H9 (cell line): ENCODE results near the gene L3MBTL4. TPM values are rescaled to one million over a fixed set of nuclear protein-coding genes. Genes with fewer than 3 reads are reported as not detected.
"Not testable (repeated sequence)": the region's sequence is repeated elsewhere in the genome, so short reads cannot be mapped to it uniquely, and the experiment has no call there.

ENCODE experiments used
- DNase-seq: peaks from one replicate; pipeline ENCODE4 v3.0.0-alpha.2; 2017
- H2AFZ ChIP-seq: one replicate; pipeline ENCODE4 v1.6.1; 2013; ENCODE audit warnings: mild to moderate bottlenecking, low read length, control low read depth, moderate library complexity
- H2AK5ac ChIP-seq: 2 replicates; pipeline ENCODE4 v1.6.1; 2013; ENCODE audit warnings: low read length, control low read depth, mixed read lengths; ENCODE audit not compliant: insufficient read length
- H2BK120ac ChIP-seq: one replicate; pipeline ENCODE4 v1.6.1; 2013; ENCODE audit warnings: low read depth, mild to moderate bottlenecking, low read length, control low read depth, inconsistent platforms; ENCODE audit not compliant: poor library complexity, severe bottlenecking
- H2BK12ac ChIP-seq: 2 replicates; pipeline ENCODE4 v1.6.1; 2013; ENCODE audit warnings: low read length, control low read depth, mixed read lengths, low read depth; ENCODE audit not compliant: insufficient read length
- H2BK15ac ChIP-seq: 2 replicates; pipeline ENCODE4 v1.6.1; 2013; ENCODE audit warnings: low read depth, low read length, control low read depth
- H2BK20ac ChIP-seq: one replicate; pipeline ENCODE4 v1.6.1; 2013; ENCODE audit warnings: low read depth, mild to moderate bottlenecking, low read length, control low read depth, inconsistent platforms; ENCODE audit not compliant: poor library complexity, severe bottlenecking
- H2BK5ac ChIP-seq: 2 replicates; pipeline ENCODE4 v1.6.1; 2013; ENCODE audit warnings: low read length, control low read depth, mixed read lengths; ENCODE audit not compliant: insufficient read length
- H3K14ac ChIP-seq: 2 replicates; pipeline ENCODE4 v1.6.1; 2013; ENCODE audit warnings: low read length, control low read depth; ENCODE audit not compliant: insufficient read depth
- H3K18ac ChIP-seq: 2 replicates; pipeline ENCODE4 v1.6.1; 2013; ENCODE audit warnings: low read depth, mild to moderate bottlenecking, mixed read lengths, low read length, control low read depth; ENCODE audit not compliant: insufficient read length
- H3K23ac ChIP-seq: 2 replicates; pipeline ENCODE4 v1.6.1; 2013; ENCODE audit warnings: low read length, control low read depth, mixed read lengths, low read depth; ENCODE audit not compliant: insufficient read length
- H3K23me2 ChIP-seq: 2 replicates; pipeline ENCODE4 v1.6.1; 2013; ENCODE audit warnings: low read depth, mild to moderate bottlenecking, mixed read lengths, low read length, control low read depth; ENCODE audit not compliant: insufficient read length, poor library complexity, severe bottlenecking
- H3K27ac ChIP-seq: 2 replicates; pipeline ENCODE4 v1.5.1; 2013; ENCODE audit warnings: low read length, control low read depth, mixed read lengths, low read depth; ENCODE audit not compliant: insufficient read length
- H3K27me3 ChIP-seq: 2 replicates; pipeline ENCODE4 v1.6.1; 2013; ENCODE audit warnings: low read length, control low read depth, inconsistent platforms; ENCODE audit not compliant: insufficient read depth
- H3K4ac ChIP-seq: 2 replicates; pipeline ENCODE4 v1.6.1; 2013; ENCODE audit warnings: low read depth, mild to moderate bottlenecking, control low read depth, inconsistent platforms, low read length, moderate library complexity
- H3K4me1 ChIP-seq: 2 replicates; pipeline ENCODE4 v1.6.1; 2013; ENCODE audit warnings: low read length, control low read depth, inconsistent platforms; ENCODE audit not compliant: insufficient read depth
- H3K4me2 ChIP-seq: 2 replicates; pipeline ENCODE4 v1.6.1; 2013; ENCODE audit warnings: low read length, control low read depth, mixed read lengths; ENCODE audit not compliant: insufficient read length, insufficient read depth
- H3K56ac ChIP-seq: 2 replicates; pipeline ENCODE4 v1.6.1; 2013; ENCODE audit warnings: low read depth, mild to moderate bottlenecking, mixed read lengths, low read length, control low read depth; ENCODE audit not compliant: insufficient read length
- H3K79me1 ChIP-seq: 2 replicates; pipeline ENCODE4 v1.6.1; 2013; ENCODE audit warnings: low read depth, mild to moderate bottlenecking, moderate library complexity, low read length, control low read depth, inconsistent platforms; ENCODE audit not compliant: insufficient read depth, poor library complexity, severe bottlenecking
- H3K79me2 ChIP-seq: 2 replicates; pipeline ENCODE4 v1.6.1; 2013; ENCODE audit warnings: low read length, control low read depth, inconsistent platforms; ENCODE audit not compliant: insufficient read depth
- H3K9ac ChIP-seq: 2 replicates; pipeline ENCODE4 v1.6.1; 2013; ENCODE audit warnings: low read length, control low read depth, mixed read lengths; ENCODE audit not compliant: insufficient read length; ENCODE audit errors: extremely low read depth
- H3K9me3 ChIP-seq: one replicate; pipeline ENCODE4 v1.6.1; 2013; ENCODE audit warnings: low read depth, low read length, inconsistent platforms; ENCODE audit not compliant: control insufficient read depth
- H3T11ph ChIP-seq: one replicate; pipeline ENCODE4 v1.6.1; 2013; ENCODE audit warnings: mild to moderate bottlenecking, low read length, control low read depth, inconsistent platforms
- H4K20me1 ChIP-seq: one replicate; pipeline ENCODE4 v1.6.1; 2013; ENCODE audit not compliant: control insufficient read depth, insufficient read length, insufficient read depth
- H4K5ac ChIP-seq: 2 replicates; pipeline ENCODE4 v1.6.1; 2013; ENCODE audit warnings: low read depth, mild to moderate bottlenecking, mixed read lengths, low read length, control low read depth; ENCODE audit not compliant: insufficient read length
- H4K8ac ChIP-seq: replicated peaks from 2 replicates; pipeline ENCODE4 v1.6.1; 2013; ENCODE audit warnings: low read length, control low read depth, mixed read lengths, low read depth; ENCODE audit not compliant: insufficient read length
- H4K91ac ChIP-seq: 2 replicates; pipeline ENCODE4 v1.6.1; 2013; ENCODE audit warnings: low read depth, mild to moderate bottlenecking, moderate library complexity, mixed read lengths, low read length, control low read depth; ENCODE audit not compliant: insufficient read length
- H3K27ac Mint-ChIP-seq, 3 experiments: 2 replicates in 2 of 3; 3 replicates in 1 of 3; pipeline ENCODE4 v1.8.0; 2020 to 2021; ENCODE audit warnings: mixed read lengths in 3 of 3, mild to moderate bottlenecking in 1 of 3, moderate library complexity in 1 of 3
- H3K27me3 Mint-ChIP-seq: 2 replicates; pipeline ENCODE4 v1.8.0; 2021; ENCODE audit warnings: low read depth, mild to moderate bottlenecking, moderate library complexity, mixed read lengths
- H3K36me3 Mint-ChIP-seq, 3 experiments: 2 replicates in 2 of 3; 3 replicates in 1 of 3; pipeline ENCODE4 v1.8.0; 2020 to 2021; ENCODE audit warnings: low read depth in 3 of 3, mixed read lengths in 3 of 3; ENCODE audit not compliant: insufficient read depth in 1 of 3
- H3K4me1 Mint-ChIP-seq, 2 experiments: 2 replicates each; pipeline ENCODE4 v1.8.0; 2020; ENCODE audit warnings: mixed read lengths in 2 of 2
- H3K4me3 Mint-ChIP-seq, 2 experiments: 2 replicates in 1 of 2; 3 replicates in 1 of 2; pipeline ENCODE4 v1.8.0; 2020 to 2021; ENCODE audit warnings: mild to moderate bottlenecking in 2 of 2, mixed read lengths in 2 of 2, moderate library complexity in 1 of 2
- H3K9me3 Mint-ChIP-seq, 2 experiments: 2 replicates in 1 of 2; 3 replicates in 1 of 2; pipeline ENCODE4 v1.8.0; 2020; ENCODE audit warnings: mild to moderate bottlenecking in 2 of 2, mixed read lengths in 2 of 2, moderate library complexity in 1 of 2
- WGBS: extraction: QIAGEN DNeasy Blood & Tissue Kit; methylation state at CpG from one replicate; pipeline ENCODE4 v1.1.7; 2013; ENCODE audit warnings: missing lambda C conversion rate, low lambda C conversion rate, mixed read lengths; ENCODE audit not compliant: insufficient read length; ENCODE audit errors: extremely low coverage; 5-methylcytosine and 5-hydroxymethylcytosine counted together
- total RNA-seq: library from RNA; stranded (reverse); gene quantifications from 2 replicates; pipeline ENCODE4 v1.2.1, GENCODE V29; 2021
- TF ChIP-seq, protein P1 (sequence below): fragments of 200-600 bp; sonication (generic); conservative IDR thresholded peaks from 3 replicates; pipeline ENCODE4 v1.8.0; 2021; ENCODE audit warnings: antibody characterized with exemption, mild to moderate bottlenecking

Gene L3MBTL4
- total RNA-seq, 1 experiment from 2014 or later = 1.9 TPM

DNA sequence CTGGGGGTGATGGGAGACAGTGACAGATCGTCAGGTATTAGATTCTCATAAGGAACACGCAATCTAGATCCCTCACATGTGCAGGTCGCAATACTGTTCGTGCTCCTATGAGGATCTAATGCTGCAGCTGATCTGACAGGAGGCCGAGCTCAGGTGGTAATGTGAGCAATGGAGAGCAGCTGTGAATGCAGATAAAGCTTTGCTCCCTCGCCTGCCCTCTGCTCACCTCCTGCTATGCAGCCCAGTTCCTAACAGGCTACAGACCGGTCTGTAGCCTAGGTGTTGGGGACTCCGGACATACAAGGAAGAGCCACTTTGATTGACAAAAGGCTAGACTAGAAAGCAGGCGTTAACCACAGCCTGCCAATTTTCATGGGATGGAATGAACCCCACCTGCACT, 335.8 kb downstream of the L3MBTL4 start:
- no peak overlapping the region for H2BK12ac ChIP-seq
- Mint-ChIP-seq H3K36me3 (no peaks in the 10 kb centered on the region), H3K9me3 (no peaks in the 10 kb centered on the region), H3K4me1 (peaks cover 0 to 5% of the 10 kb centered on the region in 2 experiments; a peak in 2 of 4 replicates), H3K4me3 (no peak overlapping the region), H3K27ac (no peak overlapping the region), H3K27me3 (no peaks in the 10 kb centered on the region)
- H2BK5ac ChIP-seq = no peak overlapping the region
- no peak overlapping the region for H3K4me2 ChIP-seq
- no peak overlapping the region for H4K5ac ChIP-seq
- H3K18ac ChIP-seq = no peak overlapping the region
- no peaks in the 10 kb centered on the region for H3K27me3 ChIP-seq
- no peaks in the 10 kb centered on the region for H3K79me2 ChIP-seq
- H2BK120ac ChIP-seq = no peak overlapping the region
- H2BK15ac ChIP-seq = no peak overlapping the region
- H4K91ac ChIP-seq = no peak overlapping the region
- peaks cover 2% of the 10 kb centered on the region for H4K20me1 ChIP-seq
- H3K56ac ChIP-seq = no peak overlapping the region
- no peaks in the 10 kb centered on the region for H3K4me1 ChIP-seq
- no peak overlapping the region for H3K14ac ChIP-seq
- no peak overlapping the region for H3K4ac ChIP-seq
- no peak overlapping the region for H2AFZ ChIP-seq
- no peak overlapping the region for H3K23ac ChIP-seq
- H3K9ac ChIP-seq = no peak overlapping the region
- H3T11ph ChIP-seq = no peak overlapping the region
- TF ChIP-seq, protein P1, sequence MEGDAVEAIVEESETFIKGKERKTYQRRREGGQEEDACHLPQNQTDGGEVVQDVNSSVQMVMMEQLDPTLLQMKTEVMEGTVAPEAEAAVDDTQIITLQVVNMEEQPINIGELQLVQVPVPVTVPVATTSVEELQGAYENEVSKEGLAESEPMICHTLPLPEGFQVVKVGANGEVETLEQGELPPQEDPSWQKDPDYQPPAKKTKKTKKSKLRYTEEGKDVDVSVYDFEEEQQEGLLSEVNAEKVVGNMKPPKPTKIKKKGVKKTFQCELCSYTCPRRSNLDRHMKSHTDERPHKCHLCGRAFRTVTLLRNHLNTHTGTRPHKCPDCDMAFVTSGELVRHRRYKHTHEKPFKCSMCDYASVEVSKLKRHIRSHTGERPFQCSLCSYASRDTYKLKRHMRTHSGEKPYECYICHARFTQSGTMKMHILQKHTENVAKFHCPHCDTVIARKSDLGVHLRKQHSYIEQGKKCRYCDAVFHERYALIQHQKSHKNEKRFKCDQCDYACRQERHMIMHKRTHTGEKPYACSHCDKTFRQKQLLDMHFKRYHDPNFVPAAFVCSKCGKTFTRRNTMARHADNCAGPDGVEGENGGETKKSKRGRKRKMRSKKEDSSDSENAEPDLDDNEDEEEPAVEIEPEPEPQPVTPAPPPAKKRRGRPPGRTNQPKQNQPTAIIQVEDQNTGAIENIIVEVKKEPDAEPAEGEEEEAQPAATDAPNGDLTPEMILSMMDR = no peak
- H3K79me1 ChIP-seq = no peaks in the 10 kb centered on the region
- no peak overlapping the region for H2AK5ac ChIP-seq
- no peak overlapping the region for H4K8ac ChIP-seq
- no peak overlapping the region for H2BK20ac ChIP-seq
- H3K23me2 ChIP-seq = no peaks in the 10 kb centered on the region
- no CpG with 5 or more reads among the region's 9 CpGs for WGBS
- no peak overlapping the region for H3K27ac ChIP-seq
- H3K9me3 ChIP-seq = no peaks in the 10 kb centered on the region
- DNase-seq = no peak

DNA sequence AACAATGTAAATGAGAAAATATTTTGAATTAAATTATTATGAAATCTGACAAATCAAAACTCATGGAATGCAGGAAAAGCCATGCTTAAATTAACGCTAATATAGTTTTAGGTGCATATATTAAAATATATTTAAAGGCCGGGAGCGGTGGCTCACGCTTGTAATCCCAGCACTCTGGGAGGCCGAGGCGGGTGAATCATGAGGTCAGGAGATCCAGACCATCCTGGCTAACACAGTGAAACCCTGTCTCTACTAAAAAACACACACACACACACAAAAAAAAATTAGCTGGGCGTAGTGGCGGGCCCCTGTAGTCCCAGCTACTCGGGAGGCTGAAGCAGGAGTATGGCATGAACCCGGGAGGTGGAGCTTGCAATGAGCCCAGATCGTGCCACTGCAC, 342.3 kb downstream of the L3MBTL4 start:
- H3K9me3 ChIP-seq, H3K23me2 ChIP-seq: not testable (repeated sequence)
- WGBS = no CpG with 5 or more reads among the region's 11 CpGs

More for the DNA sequence above, 342.3 kb downstream of the L3MBTL4 start:
- H4K91ac ChIP-seq, H2AFZ ChIP-seq, H3K4me2 ChIP-seq, H3K14ac ChIP-seq, H2BK20ac ChIP-seq, H2BK15ac ChIP-seq, H3K18ac ChIP-seq, H4K5ac ChIP-seq, H3K56ac ChIP-seq, H3K4me1 Mint-ChIP-seq, H3K27ac Mint-ChIP-seq, H3K4ac ChIP-seq, H2AK5ac ChIP-seq, H3K27me3 ChIP-seq, H2BK5ac ChIP-seq, H2BK120ac ChIP-seq, H3K9ac ChIP-seq, H3K4me1 ChIP-seq, H2BK12ac ChIP-seq, H3K79me1 ChIP-seq, H3K27ac ChIP-seq, DNase-seq, H4K20me1 ChIP-seq, H3K4me3 Mint-ChIP-seq, H3K27me3 Mint-ChIP-seq, H3K23ac ChIP-seq, H4K8ac ChIP-seq, H3K79me2 ChIP-seq, H3T11ph ChIP-seq: not testable (repeated sequence)
- peaks cover 3 to 13% (median 9%) of the 10 kb centered on the region in 3 experiments; a peak in 4 of 7 replicates for H3K36me3 Mint-ChIP-seq
- peaks cover 8 to 11% of the 10 kb centered on the region in 2 experiments; a peak in 4 of 5 replicates for H3K9me3 Mint-ChIP-seq
